ENCODE measurements around the gene DUSP22. TPM values are rescaled to one million over a fixed set of nuclear protein-coding genes. Genes with fewer than 3 reads are reported as not detected.

DUSP22 gene
- total RNA-seq, 1 donor from 2014 or later: 34.9 TPM

DNA sequence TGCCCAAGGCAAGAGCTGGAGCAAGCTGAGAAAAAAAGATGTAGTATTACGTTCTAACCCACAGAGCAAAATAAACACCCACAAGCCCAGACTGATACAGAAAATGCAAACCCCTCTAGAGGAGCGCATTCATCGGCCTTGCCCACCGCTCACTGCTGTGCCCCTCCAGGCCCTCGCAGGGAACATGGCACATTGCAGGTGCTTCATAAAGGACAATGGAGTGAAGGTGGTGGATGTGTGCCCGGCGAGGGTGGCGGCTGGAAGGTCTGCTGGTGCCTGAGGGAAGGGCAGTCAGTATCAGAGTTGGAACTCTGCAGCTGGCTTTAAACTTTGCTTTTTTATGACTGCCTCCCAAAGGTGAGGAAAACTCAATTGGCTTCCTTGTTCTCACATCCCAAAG is 80.7 kb downstream of the DUSP22 start:
- Mint-ChIP-seq H3K27ac (ENCODE audit: unreplicated experiment) (no peak overlapping the region), H3K4me1 (ENCODE audit: low read depth, unreplicated experiment) (no peaks in the 10 kb centered on the region), H3K27me3 (ENCODE audit: low read depth, unreplicated experiment) (peaks cover 32% of the 10 kb centered on the region), H3K36me3 (ENCODE audit: low read depth, unreplicated experiment) (no peaks in the 10 kb centered on the region), H3K9me3 (ENCODE audit: unreplicated experiment) (peaks cover 13% of the 10 kb centered on the region), H3K4me3 (ENCODE audit: unreplicated experiment) (no peak overlapping the region)
- Histone ChIP-seq H3K4me2 (ENCODE audit: low read length) (no peak overlapping the region), H4K20me1 (ENCODE audit: insufficient read depth, low read length) (no peaks in the 10 kb centered on the region), H3K27me3 (ENCODE audit: insufficient read depth, low read length) (peaks cover 18% of the 10 kb centered on the region), H2AFZ (ENCODE audit: low read depth, low read length) (no peak overlapping the region), H3K9me3 (ENCODE audit: insufficient read depth, low read depth, low read length) (no peaks in the 10 kb centered on the region), H3K4me1 (ENCODE audit: insufficient read depth, low read length) (no peaks in the 10 kb centered on the region), H3K9ac (ENCODE audit: low read length) (no peak overlapping the region), H3K79me2 (ENCODE audit: insufficient read depth, low read length) (no peaks in the 10 kb centered on the region), H3K4me3 (ENCODE audit: insufficient read depth, low read depth, low read length) (no peak overlapping the region), H3K27ac (ENCODE audit: low read depth, low read length) (no peak overlapping the region), H3K36me3 (ENCODE audit: insufficient read depth, low read length) (no peaks in the 10 kb centered on the region)
- DNase-seq (ENCODE audit: low read depth) (no peak), FAIRE-seq (no peak)
- TF ChIP-seq, protein P1, sequence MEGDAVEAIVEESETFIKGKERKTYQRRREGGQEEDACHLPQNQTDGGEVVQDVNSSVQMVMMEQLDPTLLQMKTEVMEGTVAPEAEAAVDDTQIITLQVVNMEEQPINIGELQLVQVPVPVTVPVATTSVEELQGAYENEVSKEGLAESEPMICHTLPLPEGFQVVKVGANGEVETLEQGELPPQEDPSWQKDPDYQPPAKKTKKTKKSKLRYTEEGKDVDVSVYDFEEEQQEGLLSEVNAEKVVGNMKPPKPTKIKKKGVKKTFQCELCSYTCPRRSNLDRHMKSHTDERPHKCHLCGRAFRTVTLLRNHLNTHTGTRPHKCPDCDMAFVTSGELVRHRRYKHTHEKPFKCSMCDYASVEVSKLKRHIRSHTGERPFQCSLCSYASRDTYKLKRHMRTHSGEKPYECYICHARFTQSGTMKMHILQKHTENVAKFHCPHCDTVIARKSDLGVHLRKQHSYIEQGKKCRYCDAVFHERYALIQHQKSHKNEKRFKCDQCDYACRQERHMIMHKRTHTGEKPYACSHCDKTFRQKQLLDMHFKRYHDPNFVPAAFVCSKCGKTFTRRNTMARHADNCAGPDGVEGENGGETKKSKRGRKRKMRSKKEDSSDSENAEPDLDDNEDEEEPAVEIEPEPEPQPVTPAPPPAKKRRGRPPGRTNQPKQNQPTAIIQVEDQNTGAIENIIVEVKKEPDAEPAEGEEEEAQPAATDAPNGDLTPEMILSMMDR (IDR thresholded peaks at IDR 0.05; ENCODE audit: insufficient read depth, low read depth, low read length): no peak
- TF ChIP-seq EZH2 (IDR thresholded peaks at IDR 0.05; ENCODE audit: insufficient read depth, low read length): no peak

GRCh38 chr6:373773-374724 is 81.8 kb downstream of the DUSP22 start:
- Mint-ChIP-seq H3K27ac (ENCODE audit: unreplicated experiment) (no peak overlapping the region), H3K27me3 (ENCODE audit: low read depth, unreplicated experiment) (peaks cover 41% of the 10 kb centered on the region), H3K4me3 (ENCODE audit: unreplicated experiment) (no peak overlapping the region), H3K36me3 (ENCODE audit: low read depth, unreplicated experiment) (no peaks in the 10 kb centered on the region), H3K4me1 (ENCODE audit: low read depth, unreplicated experiment) (no peaks in the 10 kb centered on the region), H3K9me3 (ENCODE audit: unreplicated experiment) (peaks cover 13% of the 10 kb centered on the region)
- no peaks in the 10 kb centered on the region for H3K9me3 ChIP-seq (ENCODE audit: insufficient read depth, low read depth, low read length)
- no peak overlapping the region for H3K4me2 ChIP-seq (ENCODE audit: low read length)
- no peak overlapping the region for H3K27ac ChIP-seq (ENCODE audit: low read depth, low read length)
- no peak overlapping the region for H3K4me3 ChIP-seq (ENCODE audit: insufficient read depth, low read depth, low read length)
- TF ChIP-seq EZH2 (IDR thresholded peaks at IDR 0.05; ENCODE audit: insufficient read depth, low read length): no peak
- TF ChIP-seq, protein P1 (IDR thresholded peaks at IDR 0.05; ENCODE audit: insufficient read depth, low read depth, low read length): no peak
- H2AFZ ChIP-seq (ENCODE audit: low read depth, low read length): no peak overlapping the region
- DNase-seq (ENCODE audit: low read depth) (no peak), FAIRE-seq (no peak)
- no peaks in the 10 kb centered on the region for H3K4me1 ChIP-seq (ENCODE audit: insufficient read depth, low read length)
- H3K27me3 ChIP-seq (ENCODE audit: insufficient read depth, low read length): peaks cover 18% of the 10 kb centered on the region
- H3K79me2 ChIP-seq (ENCODE audit: insufficient read depth, low read length): no peaks in the 10 kb centered on the region
- H3K9ac ChIP-seq (ENCODE audit: low read length): no peak overlapping the region
- no peaks in the 10 kb centered on the region for H4K20me1 ChIP-seq (ENCODE audit: insufficient read depth, low read length)
- H3K36me3 ChIP-seq (ENCODE audit: insufficient read depth, low read length): no peaks in the 10 kb centered on the region

- TF ChIP-seq, protein P1 (IDR thresholded peaks at IDR 0.05; ENCODE audit: insufficient read depth, low read depth, low read length): no peak
- TF ChIP-seq EZH2 (IDR thresholded peaks at IDR 0.05; ENCODE audit: insufficient read depth, low read length): no peak
- no peaks in the 10 kb centered on the region for H3K79me2 ChIP-seq (ENCODE audit: insufficient read depth, low read length)
- H2AFZ ChIP-seq (ENCODE audit: low read depth, low read length): no peak overlapping the region
- H3K36me3 ChIP-seq (ENCODE audit: insufficient read depth, low read length): no peaks in the 10 kb centered on the region
- H4K20me1 ChIP-seq (ENCODE audit: insufficient read depth, low read length): no peaks in the 10 kb centered on the region
- no peak overlapping the region for H3K4me2 ChIP-seq (ENCODE audit: low read length)
- no peaks in the 10 kb centered on the region for H3K9me3 ChIP-seq (ENCODE audit: insufficient read depth, low read depth, low read length)
- no peak overlapping the region for H3K4me3 ChIP-seq (ENCODE audit: insufficient read depth, low read depth, low read length)
- peaks cover 13% of the 10 kb centered on the region for H3K9me3 Mint-ChIP-seq (ENCODE audit: unreplicated experiment)
- H3K27ac Mint-ChIP-seq (ENCODE audit: unreplicated experiment): no peak overlapping the region
- FAIRE-seq (no peak), DNase-seq (ENCODE audit: low read depth) (no peak)
- H3K4me1 Mint-ChIP-seq (ENCODE audit: low read depth, unreplicated experiment): no peaks in the 10 kb centered on the region
- no peak overlapping the region for H3K27ac ChIP-seq (ENCODE audit: low read depth, low read length)
- H3K4me1 ChIP-seq (ENCODE audit: insufficient read depth, low read length): no peaks in the 10 kb centered on the region
- H3K36me3 Mint-ChIP-seq (ENCODE audit: low read depth, unreplicated experiment): no peaks in the 10 kb centered on the region
- no peak overlapping the region for H3K4me3 Mint-ChIP-seq (ENCODE audit: unreplicated experiment)
- H3K27me3 ChIP-seq (ENCODE audit: insufficient read depth, low read length): peaks cover 18% of the 10 kb centered on the region
- H3K27me3 Mint-ChIP-seq (ENCODE audit: low read depth, unreplicated experiment): peaks cover 36% of the 10 kb centered on the region
- H3K9ac ChIP-seq (ENCODE audit: low read length): no peak overlapping the region
Measured at GRCh38 chr6:374956-375355, 82.7 kb downstream of the DUSP22 start.
